HCT116 (cell line): ENCODE results near the gene FAM170B.

Experiments used
- CBX3 ChIP-seq: IDR thresholded peaks from 2 replicates; pipeline ENCODE4 v1.6.1; 2012; ENCODE audit warnings: low read depth
- CEBPB ChIP-seq: IDR thresholded peaks from 2 replicates; pipeline ENCODE4 v1.6.1; 2012; ENCODE audit warnings: low read depth
- EZH2 ChIP-seq: fragments of 200-600 bp; sonication (generic); IDR thresholded peaks from 2 replicates; pipeline ENCODE4 v1.6.1; 2017; ENCODE audit warnings: antibody characterized with exemption, mixed run types
- POLR2A ChIP-seq: IDR thresholded peaks from 2 replicates; pipeline ENCODE4 v1.7.0; 2011; ENCODE audit warnings: borderline replicate concordance; ENCODE audit not compliant: insufficient read depth, insufficient read length; ENCODE audit errors: extremely low read depth
- POLR2AphosphoS5 ChIP-seq: IDR thresholded peaks from 2 replicates; pipeline ENCODE4 v1.6.1; 2011; ENCODE audit warnings: mild to moderate bottlenecking, low read depth, low read length, moderate library complexity
- SIN3A ChIP-seq: IDR thresholded peaks from 2 replicates; pipeline ENCODE4 v1.6.1; 2012; ENCODE audit warnings: low read depth
- YY1 ChIP-seq: IDR thresholded peaks from 2 replicates; pipeline ENCODE4 v1.6.1; 2011; ENCODE audit warnings: low read length, low read depth, moderate library complexity, mild to moderate bottlenecking; ENCODE audit not compliant: insufficient replicate concordance; ENCODE audit errors: extremely low read depth
- ZFX ChIP-seq: fragments of 450-650 bp; IDR thresholded peaks from 2 replicates; pipeline ENCODE4 v1.6.1; 2017
- TF ChIP-seq, protein P1 (sequence below), 3 experiments: fragments of 200-600 bp in 1 of 3; sonication (generic) in 1 of 3; IDR thresholded peaks in 2 of 3; conservative IDR thresholded peaks in 1 of 3; 2 replicates each; pipeline ENCODE4 v1.5.1; 2012 to 2017; ENCODE audit warnings: low read depth in 2 of 3, low read length in 2 of 3, antibody characterized with exemption in 1 of 3, borderline replicate concordance in 1 of 3, control low read depth in 1 of 3, mild to moderate bottlenecking in 1 of 3, mixed read lengths in 1 of 3, mixed run types in 1 of 3, moderate library complexity in 1 of 3; ENCODE audit not compliant: insufficient read depth in 1 of 3
- TF ChIP-seq, protein P2 (sequence below): IDR thresholded peaks from 2 replicates; pipeline ENCODE4 v1.6.1; 2012
- TF ChIP-seq, protein P3 (sequence below): IDR thresholded peaks from 2 replicates; pipeline ENCODE4 v1.6.1; 2012; ENCODE audit warnings: low read depth
- TF ChIP-seq, protein P4 (sequence below): IDR thresholded peaks from 2 replicates; pipeline ENCODE4 v1.6.1; 2012

DNA sequence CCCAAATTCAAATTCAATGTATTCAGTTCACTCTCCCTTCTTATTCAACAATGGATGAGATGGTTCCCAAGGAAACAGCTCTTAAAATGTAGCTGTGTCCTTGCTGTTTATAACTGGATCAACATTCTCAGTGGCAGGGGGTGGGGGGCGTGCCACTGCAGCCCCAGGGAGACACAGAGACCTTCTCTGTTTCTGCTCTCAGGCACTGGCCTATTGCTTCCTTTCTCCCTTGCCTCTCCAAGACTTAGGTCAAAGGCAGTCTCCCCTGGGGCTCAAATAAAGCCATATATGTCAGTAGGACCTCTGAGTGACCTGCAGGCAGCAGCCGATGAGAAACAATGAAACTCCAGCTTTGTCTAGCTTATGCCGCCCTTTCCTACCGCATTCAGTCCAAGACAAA lies 39.2 kb downstream of the FAM170B start:
- TF ChIP-seq CEBPB (no peak), EZH2 (no peak), POLR2AphosphoS5 (no peak), YY1 (no peak), POLR2A (no peak), CBX3 (no peak), ZFX (no peak), SIN3A (no peak)
- TF ChIP-seq, protein P1, sequence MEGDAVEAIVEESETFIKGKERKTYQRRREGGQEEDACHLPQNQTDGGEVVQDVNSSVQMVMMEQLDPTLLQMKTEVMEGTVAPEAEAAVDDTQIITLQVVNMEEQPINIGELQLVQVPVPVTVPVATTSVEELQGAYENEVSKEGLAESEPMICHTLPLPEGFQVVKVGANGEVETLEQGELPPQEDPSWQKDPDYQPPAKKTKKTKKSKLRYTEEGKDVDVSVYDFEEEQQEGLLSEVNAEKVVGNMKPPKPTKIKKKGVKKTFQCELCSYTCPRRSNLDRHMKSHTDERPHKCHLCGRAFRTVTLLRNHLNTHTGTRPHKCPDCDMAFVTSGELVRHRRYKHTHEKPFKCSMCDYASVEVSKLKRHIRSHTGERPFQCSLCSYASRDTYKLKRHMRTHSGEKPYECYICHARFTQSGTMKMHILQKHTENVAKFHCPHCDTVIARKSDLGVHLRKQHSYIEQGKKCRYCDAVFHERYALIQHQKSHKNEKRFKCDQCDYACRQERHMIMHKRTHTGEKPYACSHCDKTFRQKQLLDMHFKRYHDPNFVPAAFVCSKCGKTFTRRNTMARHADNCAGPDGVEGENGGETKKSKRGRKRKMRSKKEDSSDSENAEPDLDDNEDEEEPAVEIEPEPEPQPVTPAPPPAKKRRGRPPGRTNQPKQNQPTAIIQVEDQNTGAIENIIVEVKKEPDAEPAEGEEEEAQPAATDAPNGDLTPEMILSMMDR (IDR thresholded peaks at IDR 0.05 in 2 of 3, conservative IDR thresholded peaks at IDR 0.05 in 1 of 3; ENCODE audit: borderline replicate concordance in 1 of 3, insufficient read depth in 1 of 3, low read depth in 2 of 3, low read length in 2 of 3) = no peak
- TF ChIP-seq, protein P2, sequence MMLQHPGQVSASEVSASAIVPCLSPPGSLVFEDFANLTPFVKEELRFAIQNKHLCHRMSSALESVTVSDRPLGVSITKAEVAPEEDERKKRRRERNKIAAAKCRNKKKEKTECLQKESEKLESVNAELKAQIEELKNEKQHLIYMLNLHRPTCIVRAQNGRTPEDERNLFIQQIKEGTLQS = no peak
- TF ChIP-seq, protein P3, sequence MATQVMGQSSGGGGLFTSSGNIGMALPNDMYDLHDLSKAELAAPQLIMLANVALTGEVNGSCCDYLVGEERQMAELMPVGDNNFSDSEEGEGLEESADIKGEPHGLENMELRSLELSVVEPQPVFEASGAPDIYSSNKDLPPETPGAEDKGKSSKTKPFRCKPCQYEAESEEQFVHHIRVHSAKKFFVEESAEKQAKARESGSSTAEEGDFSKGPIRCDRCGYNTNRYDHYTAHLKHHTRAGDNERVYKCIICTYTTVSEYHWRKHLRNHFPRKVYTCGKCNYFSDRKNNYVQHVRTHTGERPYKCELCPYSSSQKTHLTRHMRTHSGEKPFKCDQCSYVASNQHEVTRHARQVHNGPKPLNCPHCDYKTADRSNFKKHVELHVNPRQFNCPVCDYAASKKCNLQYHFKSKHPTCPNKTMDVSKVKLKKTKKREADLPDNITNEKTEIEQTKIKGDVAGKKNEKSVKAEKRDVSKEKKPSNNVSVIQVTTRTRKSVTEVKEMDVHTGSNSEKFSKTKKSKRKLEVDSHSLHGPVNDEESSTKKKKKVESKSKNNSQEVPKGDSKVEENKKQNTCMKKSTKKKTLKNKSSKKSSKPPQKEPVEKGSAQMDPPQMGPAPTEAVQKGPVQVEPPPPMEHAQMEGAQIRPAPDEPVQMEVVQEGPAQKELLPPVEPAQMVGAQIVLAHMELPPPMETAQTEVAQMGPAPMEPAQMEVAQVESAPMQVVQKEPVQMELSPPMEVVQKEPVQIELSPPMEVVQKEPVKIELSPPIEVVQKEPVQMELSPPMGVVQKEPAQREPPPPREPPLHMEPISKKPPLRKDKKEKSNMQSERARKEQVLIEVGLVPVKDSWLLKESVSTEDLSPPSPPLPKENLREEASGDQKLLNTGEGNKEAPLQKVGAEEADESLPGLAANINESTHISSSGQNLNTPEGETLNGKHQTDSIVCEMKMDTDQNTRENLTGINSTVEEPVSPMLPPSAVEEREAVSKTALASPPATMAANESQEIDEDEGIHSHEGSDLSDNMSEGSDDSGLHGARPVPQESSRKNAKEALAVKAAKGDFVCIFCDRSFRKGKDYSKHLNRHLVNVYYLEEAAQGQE = no peak
- TF ChIP-seq, protein P4, sequence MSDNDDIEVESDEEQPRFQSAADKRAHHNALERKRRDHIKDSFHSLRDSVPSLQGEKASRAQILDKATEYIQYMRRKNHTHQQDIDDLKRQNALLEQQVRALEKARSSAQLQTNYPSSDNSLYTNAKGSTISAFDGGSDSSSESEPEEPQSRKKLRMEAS = no peak
